Activated CD8-positive, alpha-beta memory T cell treated with anti-CD3 and anti-CD28 coated beads, Interleukin-2, amount 10 ng/mL, durations not matched to agents 7 days and 5 days (primary cell): ENCODE data around the gene RYR3. TPM values are rescaled to one million over a fixed set of nuclear protein-coding genes. Genes with fewer than 3 reads are reported as not detected.

ENCODE experiments used
- ATAC-seq: fragments of 150-1000 bp; cut with Tn5 transposase; one replicate; pipeline ENCODE4 v1.10.0; 2021; ENCODE audit warnings: moderate library complexity
- CTCF ChIA-PET: fragments of 350-600 bp; sonication (Branson Sonifier 250); formaldehyde crosslinking; loops from one replicate; lab custom pipeline; 2021; ENCODE audit warnings: antibody characterized with exemption; lab: Charles Lee
- DNase-seq: peaks from one replicate; pipeline ENCODE4 v3.0.0-alpha.2; 2020
- H3K27ac Mint-ChIP-seq: one replicate; pipeline ENCODE4 v1.8.0; 2021; ENCODE audit warnings: mild to moderate bottlenecking, mixed read lengths
- H3K27me3 Mint-ChIP-seq: one replicate; pipeline ENCODE4 v1.8.0; 2021; ENCODE audit warnings: mixed read lengths
- H3K36me3 Mint-ChIP-seq: one replicate; pipeline ENCODE4 v1.8.0; 2021; ENCODE audit warnings: mild to moderate bottlenecking, mixed read lengths
- H3K4me1 Mint-ChIP-seq: one replicate; pipeline ENCODE4 v1.8.0; 2021; ENCODE audit warnings: mixed read lengths
- H3K4me3 Mint-ChIP-seq: one replicate; pipeline ENCODE4 v1.8.0; 2021; ENCODE audit warnings: mild to moderate bottlenecking, moderate library complexity, mixed read lengths
- H3K9me3 Mint-ChIP-seq: one replicate; pipeline ENCODE4 v1.8.0; 2022; ENCODE audit warnings: low read depth, mixed read lengths
- total RNA-seq, 2 experiments: library from RNA; stranded (reverse); gene quantifications; one replicate each; pipeline ENCODE4 v1.2.3, GENCODE V29; 2021

RYR3 gene
- total RNA-seq, 2 experiments from 2014 or later: not detected

DNA sequence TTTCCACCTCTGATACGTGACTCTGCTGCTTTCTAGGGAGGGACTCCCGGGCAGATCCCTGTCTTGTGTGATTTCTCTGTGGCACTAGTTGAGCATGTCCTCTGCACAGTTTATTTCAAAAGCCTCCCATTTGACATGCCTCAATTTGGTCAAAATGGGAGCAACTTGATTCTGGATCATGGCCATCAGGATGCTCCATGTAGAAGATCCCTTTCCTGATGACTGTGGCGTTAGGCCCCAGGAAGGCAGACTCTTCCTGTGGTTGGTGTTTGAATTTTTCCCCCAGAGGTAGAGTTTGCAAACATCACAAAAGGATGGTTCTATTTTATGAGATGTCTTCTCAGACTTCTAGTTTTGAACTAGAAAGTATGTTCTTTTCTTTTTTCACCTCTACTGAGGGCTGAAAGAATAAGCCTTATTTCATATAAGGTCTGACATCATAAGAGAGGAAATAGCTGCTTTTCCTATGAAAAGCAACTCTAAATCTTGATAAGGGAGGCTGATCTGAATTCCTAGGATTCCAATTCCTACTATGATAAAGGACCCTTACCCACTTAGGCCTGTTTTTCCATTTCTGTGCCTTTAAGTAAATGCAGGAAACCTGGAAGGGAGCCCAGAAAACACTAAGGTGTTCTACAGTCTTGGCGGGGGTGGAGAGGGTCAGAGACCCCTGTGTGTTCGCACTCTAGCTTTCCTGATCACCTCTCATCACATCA lies 413.7 kb downstream of the RYR3 start:
- H3K9me3 Mint-ChIP-seq: no peaks in the 10 kb centered on the region
- no peak overlapping the region for H3K4me3 Mint-ChIP-seq
- ATAC-seq (no peak), DNase-seq (no peak)
- CTCF ChIA-PET: interaction anchor here (1.5 kb wide), 1 partner anchor 24 kb away, joined by 4 read pairs; no protein-coding TSS in a partner anchor
- H3K27me3 Mint-ChIP-seq: peaks cover 3% of the 10 kb centered on the region
- no peaks in the 10 kb centered on the region for H3K4me1 Mint-ChIP-seq
- H3K36me3 Mint-ChIP-seq: no peaks in the 10 kb centered on the region
- H3K27ac Mint-ChIP-seq: no peak overlapping the region

DNA sequence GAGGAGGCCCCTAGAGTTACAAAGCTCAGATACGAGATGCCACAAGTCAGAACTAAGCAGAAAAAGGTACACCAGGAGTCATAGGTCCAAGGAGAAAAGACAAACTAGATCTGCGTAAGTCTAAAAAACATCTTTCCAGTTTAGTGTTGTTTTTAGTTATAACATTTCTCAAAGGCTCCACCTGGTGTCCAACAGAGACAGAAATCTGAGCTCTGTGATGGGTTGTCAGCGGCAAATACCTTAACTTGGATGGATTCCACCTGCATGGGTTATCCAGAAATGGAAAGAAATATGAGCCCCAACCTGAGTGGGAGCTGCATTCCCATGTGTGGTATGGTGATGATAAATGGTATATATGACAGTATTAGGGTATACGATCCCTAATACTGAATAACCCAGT lies 418.9 kb downstream of the RYR3 start:
- Mint-ChIP-seq H3K27me3 (peaks cover 3% of the 10 kb centered on the region), H3K9me3 (no peaks in the 10 kb centered on the region), H3K4me3 (no peak overlapping the region), H3K27ac (no peak overlapping the region), H3K4me1 (peaks cover 3% of the 10 kb centered on the region), H3K36me3 (no peaks in the 10 kb centered on the region)
- DNase-seq: no peak
- ATAC-seq: no peak
- CTCF ChIA-PET: interaction anchor here (1.2 to 1.6 kb wide), 3 partner anchors 9 to 29 kb away, joined by 3 to 6 read pairs (median 3); no protein-coding TSS in a partner anchor

DNA sequence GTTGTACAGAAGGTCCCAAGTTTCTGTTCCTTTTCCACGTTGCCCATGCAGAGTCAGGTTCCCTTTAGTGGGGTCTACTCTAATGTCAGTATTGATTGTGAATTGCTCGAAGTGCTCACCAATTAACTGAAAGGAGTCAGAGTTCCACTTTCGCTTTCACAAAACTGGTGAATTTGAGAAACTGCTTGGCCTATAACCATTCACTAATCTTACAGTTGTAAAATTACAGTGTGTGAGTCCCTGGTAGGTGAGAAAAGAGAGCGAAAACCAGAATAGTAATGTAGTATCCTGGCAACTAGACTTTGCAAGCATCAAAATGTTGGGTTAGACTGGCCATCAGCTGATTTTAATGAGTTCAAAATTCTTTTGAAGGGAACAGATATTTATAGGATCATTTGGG lies 420.0 kb downstream of the RYR3 start:
- ATAC-seq (no peak), DNase-seq (no peak)
- H3K27me3 Mint-ChIP-seq: peaks cover 3% of the 10 kb centered on the region
- CTCF ChIA-PET: interaction anchor here (1.6 kb wide), 1 partner anchor 14 kb away, joined by 3 read pairs; no protein-coding TSS in a partner anchor
- no peaks in the 10 kb centered on the region for H3K9me3 Mint-ChIP-seq
- no peak overlapping the region for H3K27ac Mint-ChIP-seq
- peaks cover 3% of the 10 kb centered on the region for H3K4me1 Mint-ChIP-seq
- H3K36me3 Mint-ChIP-seq: no peaks in the 10 kb centered on the region
- no peak overlapping the region for H3K4me3 Mint-ChIP-seq

DNA sequence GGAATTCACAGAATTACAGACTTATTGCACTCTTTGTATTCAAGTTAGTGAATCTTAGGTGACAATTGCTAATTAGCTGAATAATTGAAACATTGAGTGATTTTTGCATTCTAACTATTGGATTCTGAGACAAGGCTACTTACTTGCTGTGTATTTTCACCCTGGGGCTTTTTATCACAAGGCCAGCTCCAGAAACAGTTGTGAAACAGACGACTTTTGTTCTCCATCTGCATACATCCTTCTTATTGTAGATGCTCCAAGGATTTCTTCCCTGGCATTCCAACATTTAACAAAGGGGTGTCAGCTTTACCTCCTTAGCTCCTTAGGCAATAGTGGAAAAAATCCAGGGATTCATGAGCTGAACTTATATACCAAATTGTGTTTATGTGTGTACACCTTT lies 424.4 kb downstream of the RYR3 start:
- Mint-ChIP-seq H3K36me3 (no peaks in the 10 kb centered on the region), H3K27me3 (no peaks in the 10 kb centered on the region), H3K4me3 (no peak overlapping the region), H3K9me3 (no peaks in the 10 kb centered on the region), H3K4me1 (peaks cover 3% of the 10 kb centered on the region), H3K27ac (no peak overlapping the region)
- no peak for DNase-seq
- no peak for ATAC-seq
- CTCF ChIA-PET: interaction anchor here (0.7 to 1.8 kb wide), 3 partner anchors 14 to 443 kb away, joined by 3 to 6 read pairs (median 5); no protein-coding TSS in a partner anchor

DNA sequence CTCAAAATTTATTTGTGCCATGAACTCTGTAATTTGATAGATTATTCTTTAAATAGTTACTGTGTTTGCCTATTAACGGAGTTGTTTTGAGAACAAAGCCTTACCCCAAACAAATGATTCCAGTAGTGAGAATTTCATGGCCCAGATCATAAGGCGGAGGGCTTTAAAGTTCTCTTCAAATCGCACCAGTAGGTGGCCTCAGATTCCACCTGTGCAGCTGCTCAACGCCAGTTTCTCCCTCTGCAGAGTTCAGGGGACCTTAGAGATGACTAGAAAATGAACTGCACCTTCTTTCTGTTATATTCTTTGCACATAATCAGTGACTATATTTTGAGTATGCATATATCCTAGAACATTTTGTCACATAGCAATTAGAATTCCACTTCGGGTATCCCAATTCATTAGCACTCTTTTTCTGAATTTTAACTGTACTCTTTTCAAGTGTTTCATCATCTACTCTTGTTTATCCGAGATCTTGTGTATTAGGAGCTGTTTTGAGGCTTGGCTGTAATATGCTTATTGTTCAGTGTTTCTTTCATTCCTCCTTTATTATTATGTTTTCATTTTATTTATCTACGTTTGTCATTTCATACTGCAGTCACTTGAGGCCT lies 425.0 kb downstream of the RYR3 start:
- H3K27ac Mint-ChIP-seq: no peak overlapping the region
- H3K4me1 Mint-ChIP-seq: peaks cover 2% of the 10 kb centered on the region
- no peaks in the 10 kb centered on the region for H3K36me3 Mint-ChIP-seq
- DNase-seq: no peak
- CTCF ChIA-PET: interaction anchor here (0.7 to 1.8 kb wide), 4 partner anchors 11 to 444 kb away, joined by 3 to 6 read pairs (median 4); no protein-coding TSS in a partner anchor
- no peak for ATAC-seq
- no peaks in the 10 kb centered on the region for H3K27me3 Mint-ChIP-seq
- no peak overlapping the region for H3K4me3 Mint-ChIP-seq
- no peaks in the 10 kb centered on the region for H3K9me3 Mint-ChIP-seq

DNA sequence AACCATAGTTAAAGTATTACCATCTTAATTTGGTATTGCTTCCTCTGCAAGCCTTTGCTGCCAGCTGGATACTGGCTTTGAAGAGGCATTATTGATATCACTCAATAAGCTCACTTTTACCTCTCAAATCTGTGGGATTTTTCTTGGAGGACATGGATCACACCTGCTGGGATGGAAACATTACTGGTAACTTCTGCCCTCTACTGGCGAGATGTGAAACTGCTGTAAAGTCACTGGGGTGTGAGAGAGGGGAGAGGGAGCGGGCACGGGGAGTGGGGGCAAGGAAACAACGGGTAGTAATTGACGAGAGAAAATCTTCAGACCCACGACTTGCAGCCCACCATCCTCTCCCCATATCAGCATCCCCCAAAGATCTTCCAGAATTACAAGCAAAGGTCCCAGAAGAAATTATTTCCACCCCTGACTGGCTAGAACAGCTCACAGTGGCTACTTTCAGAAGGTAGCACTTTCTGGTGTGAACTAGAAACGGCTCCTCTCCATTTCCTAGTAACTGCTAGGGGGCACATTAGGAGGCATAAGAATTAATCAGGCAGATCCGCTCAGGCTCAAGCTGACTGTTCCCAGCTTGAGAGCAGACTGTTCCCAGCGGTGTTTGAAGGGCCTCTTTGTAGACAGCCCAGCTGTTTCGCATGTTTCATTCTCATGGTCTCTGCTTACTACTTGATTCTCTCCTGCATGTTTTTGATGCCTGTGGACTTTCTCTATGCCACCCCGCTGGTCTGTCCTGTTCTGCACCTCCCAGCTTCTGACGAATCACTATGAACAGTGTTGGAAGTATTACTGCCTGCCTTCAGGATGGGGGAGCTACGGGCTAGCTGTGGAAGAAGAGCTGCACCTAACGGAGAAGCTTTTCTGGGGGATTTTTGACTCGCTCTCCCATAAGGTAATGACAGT lies 427.2 kb downstream of the RYR3 start:
- no peak overlapping the region for H3K4me3 Mint-ChIP-seq
- no peak overlapping the region for H3K27ac Mint-ChIP-seq
- DNase-seq (peak; percentile 43), ATAC-seq (no peak)
- no peaks in the 10 kb centered on the region for H3K4me1 Mint-ChIP-seq
- no peaks in the 10 kb centered on the region for H3K9me3 Mint-ChIP-seq
- CTCF ChIA-PET: interaction anchor here (1.1 to 1.7 kb wide), 7 partner anchors 8 to 445 kb away, joined by 3 to 8 read pairs (median 3); no protein-coding TSS in a partner anchor
- no peaks in the 10 kb centered on the region for H3K27me3 Mint-ChIP-seq
- H3K36me3 Mint-ChIP-seq: no peaks in the 10 kb centered on the region

DNA sequence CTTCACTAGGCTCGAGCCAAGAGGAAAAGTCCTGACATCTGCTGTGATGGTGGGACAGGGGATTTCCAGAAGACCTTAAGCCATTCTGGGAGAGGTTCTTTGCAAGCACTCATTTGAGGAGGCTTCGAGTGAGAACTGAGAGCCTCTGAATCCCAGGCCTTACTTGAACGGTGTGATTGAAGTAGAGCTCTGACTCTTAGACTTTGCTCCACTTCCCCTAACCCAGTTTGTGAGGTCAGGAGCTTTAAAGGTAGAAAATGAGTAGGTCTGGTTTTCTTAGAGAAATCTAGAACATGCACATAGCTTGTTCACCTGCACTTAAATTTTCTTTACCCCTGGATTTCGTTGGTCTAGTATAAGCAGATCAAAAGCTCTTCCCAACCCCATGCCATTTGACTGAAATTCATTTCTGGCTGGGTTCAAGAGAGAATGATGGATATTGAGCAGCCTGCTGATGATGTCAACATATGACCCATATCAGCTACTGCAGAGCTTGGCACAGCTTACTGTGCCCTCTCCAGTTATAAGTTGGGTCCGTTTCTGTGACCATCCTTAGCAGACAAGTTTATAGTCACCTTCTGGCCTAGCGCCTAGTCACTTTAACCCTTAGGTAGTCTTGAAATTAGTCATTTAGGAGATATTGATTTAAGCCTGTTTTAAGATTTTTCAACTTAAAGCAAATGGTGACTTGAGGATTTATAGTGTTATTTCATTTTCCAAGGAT lies 428.3 kb downstream of the RYR3 start:
- Mint-ChIP-seq H3K4me3 (no peak overlapping the region), H3K27me3 (no peaks in the 10 kb centered on the region), H3K4me1 (no peaks in the 10 kb centered on the region), H3K9me3 (no peaks in the 10 kb centered on the region), H3K36me3 (no peaks in the 10 kb centered on the region), H3K27ac (no peak overlapping the region)
- CTCF ChIA-PET: interaction anchor here (1.3 to 1.7 kb wide), 3 partner anchors 9 to 21 kb away, joined by 3 to 8 read pairs (median 6); no protein-coding TSS in a partner anchor
- ATAC-seq (no peak), DNase-seq (no peak)

DNA sequence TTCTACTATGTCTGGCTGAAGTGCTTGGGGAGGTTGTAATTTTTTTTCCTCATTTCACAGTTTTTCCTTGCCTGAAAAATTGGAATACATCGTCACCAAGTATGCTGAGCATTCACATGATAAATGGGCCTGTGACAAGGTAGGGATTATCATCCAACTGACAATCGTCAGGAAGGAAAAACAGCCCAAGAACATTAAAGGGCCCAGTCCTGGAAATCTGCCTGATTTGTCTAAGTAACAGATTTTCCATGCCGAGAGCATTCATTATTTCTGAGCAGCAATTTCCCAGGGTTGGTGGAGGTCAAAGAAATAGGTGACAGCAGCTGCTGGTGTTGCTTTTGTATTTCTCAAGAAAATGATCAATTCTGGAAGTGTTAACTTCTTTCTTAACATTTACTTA lies 431.5 kb downstream of the RYR3 start:
- H3K27ac Mint-ChIP-seq: no peak overlapping the region
- no peaks in the 10 kb centered on the region for H3K4me1 Mint-ChIP-seq
- H3K36me3 Mint-ChIP-seq: no peaks in the 10 kb centered on the region
- DNase-seq: no peak
- ATAC-seq: no peak
- no peaks in the 10 kb centered on the region for H3K9me3 Mint-ChIP-seq
- no peaks in the 10 kb centered on the region for H3K27me3 Mint-ChIP-seq
- no peak overlapping the region for H3K4me3 Mint-ChIP-seq
- CTCF ChIA-PET: no interaction called here

DNA sequence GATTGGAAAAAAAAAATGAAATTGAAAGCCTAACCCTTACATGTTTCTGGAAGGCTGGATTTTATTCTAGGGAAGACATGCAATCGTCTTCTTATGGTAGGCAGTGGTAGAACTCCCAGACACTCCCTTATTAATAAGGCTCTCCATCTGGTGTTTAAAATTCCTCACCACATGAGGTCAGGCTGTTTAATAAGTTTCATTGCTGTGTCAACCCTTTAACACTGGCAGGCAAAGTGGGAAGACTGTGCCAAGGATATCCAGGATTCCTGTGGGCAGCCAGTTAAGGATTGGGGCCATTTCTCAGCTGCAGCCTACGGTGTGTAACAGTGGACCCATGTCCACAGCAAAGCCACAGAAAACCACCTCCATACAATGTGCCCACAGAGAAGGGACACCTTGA lies 432.0 kb downstream of the RYR3 start:
- Mint-ChIP-seq H3K27me3 (no peaks in the 10 kb centered on the region), H3K36me3 (no peaks in the 10 kb centered on the region), H3K9me3 (no peaks in the 10 kb centered on the region), H3K4me1 (no peaks in the 10 kb centered on the region), H3K27ac (no peak overlapping the region), H3K4me3 (no peak overlapping the region)
- CTCF ChIA-PET: no interaction called here
- no peak for ATAC-seq
- no peak for DNase-seq

DNA sequence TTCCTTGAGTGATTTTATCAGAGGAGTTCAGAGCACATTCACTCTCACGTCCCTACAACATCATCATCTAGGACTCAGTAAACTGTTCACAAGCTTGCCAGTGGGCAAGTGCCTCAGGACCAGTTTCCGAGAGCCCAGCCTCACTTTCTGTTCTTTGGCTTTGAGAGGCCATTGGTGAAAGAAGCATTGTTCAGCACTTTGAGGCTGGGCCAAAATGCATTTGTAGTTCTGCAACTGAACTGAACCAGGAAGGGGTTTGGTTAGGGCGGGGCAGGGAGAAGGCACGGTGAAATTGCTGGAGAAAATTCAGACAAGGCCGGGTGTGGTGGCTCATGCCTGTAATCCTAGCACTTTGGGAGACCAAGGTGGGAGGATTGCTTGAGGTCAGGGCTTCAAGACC lies 435.4 kb downstream of the RYR3 start:
- CTCF ChIA-PET: no interaction called here
- Mint-ChIP-seq H3K9me3 (no peaks in the 10 kb centered on the region), H3K27me3 (no peaks in the 10 kb centered on the region), H3K36me3 (no peaks in the 10 kb centered on the region), H3K4me3 (no peak overlapping the region), H3K4me1 (no peaks in the 10 kb centered on the region), H3K27ac (no peak overlapping the region)
- ATAC-seq (no peak), DNase-seq (no peak)

DNA sequence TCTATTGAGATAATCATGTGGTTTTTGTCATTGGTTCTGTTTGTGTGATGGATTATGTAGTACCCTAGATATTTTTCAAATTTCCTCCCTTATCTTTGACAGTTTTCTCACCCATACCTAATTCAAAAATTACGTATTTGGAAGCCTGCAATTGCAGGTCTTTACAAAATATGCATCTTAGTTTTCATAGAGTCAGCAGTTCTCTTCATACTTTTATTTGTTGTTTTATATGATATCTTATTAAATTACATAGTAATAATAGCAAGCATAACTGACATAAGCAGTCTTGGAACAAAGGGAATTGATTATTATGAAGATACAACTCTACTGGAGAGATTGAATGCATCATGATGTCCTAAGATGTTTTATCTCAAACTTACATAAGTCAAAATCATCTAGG lies 442.2 kb downstream of the RYR3 start:
- H3K27ac Mint-ChIP-seq: no peak overlapping the region
- H3K4me1 Mint-ChIP-seq: no peaks in the 10 kb centered on the region
- H3K27me3 Mint-ChIP-seq: peaks cover 4% of the 10 kb centered on the region
- no peaks in the 10 kb centered on the region for H3K9me3 Mint-ChIP-seq
- H3K36me3 Mint-ChIP-seq: no peaks in the 10 kb centered on the region
- no peak overlapping the region for H3K4me3 Mint-ChIP-seq
- CTCF ChIA-PET: no interaction called here
- ATAC-seq (no peak), DNase-seq (no peak)

DNA sequence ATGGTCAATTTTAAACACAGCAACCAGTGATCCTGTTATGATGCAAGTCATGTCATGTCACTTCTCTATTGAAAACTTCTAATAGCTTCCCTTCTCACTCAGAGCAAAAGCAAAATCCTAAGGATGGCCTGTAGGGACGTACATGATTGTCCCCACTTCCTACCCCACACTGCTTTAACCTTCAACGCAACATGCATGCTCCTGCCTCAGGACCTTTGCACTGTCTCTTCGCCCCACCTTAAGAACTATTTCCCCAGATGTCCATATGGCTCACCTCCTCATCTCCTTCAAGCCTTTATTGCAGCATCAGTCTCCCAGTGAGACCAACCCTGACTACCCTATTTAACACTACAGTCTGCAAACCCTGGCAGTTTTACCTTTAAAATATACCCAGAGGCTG lies 443.5 kb downstream of the RYR3 start:
- Mint-ChIP-seq H3K4me1 (no peaks in the 10 kb centered on the region), H3K9me3 (no peaks in the 10 kb centered on the region), H3K4me3 (no peak overlapping the region), H3K27ac (no peak overlapping the region), H3K27me3 (peaks cover 9% of the 10 kb centered on the region), H3K36me3 (no peaks in the 10 kb centered on the region)
- ATAC-seq (no peak), DNase-seq (no peak)
- CTCF ChIA-PET: no interaction called here

DNA sequence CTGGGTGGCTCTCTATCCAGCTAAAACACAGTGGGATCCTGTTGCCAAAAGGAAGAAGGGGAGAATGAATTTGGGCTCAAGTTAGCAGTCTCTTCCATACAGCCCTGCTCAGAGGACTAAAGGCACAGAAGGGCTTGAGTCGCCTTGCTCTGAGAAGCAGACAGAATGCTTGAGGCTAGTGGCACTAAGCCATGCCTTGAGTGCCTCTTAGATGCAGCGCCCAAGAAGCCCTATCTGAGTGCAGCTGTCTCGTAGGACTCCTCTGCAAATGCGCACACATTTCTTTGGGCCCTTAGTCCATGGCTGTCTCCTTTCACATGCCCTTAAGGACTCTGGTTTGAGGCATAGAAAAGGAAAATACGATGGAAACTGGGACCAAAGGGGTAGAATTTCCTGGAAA lies 446.2 kb downstream of the RYR3 start:
- H3K4me1 Mint-ChIP-seq: no peaks in the 10 kb centered on the region
- DNase-seq (no peak), ATAC-seq (no peak)
- H3K27ac Mint-ChIP-seq: no peak overlapping the region
- CTCF ChIA-PET: no interaction called here
- no peaks in the 10 kb centered on the region for H3K36me3 Mint-ChIP-seq
- no peaks in the 10 kb centered on the region for H3K9me3 Mint-ChIP-seq
- H3K4me3 Mint-ChIP-seq: no peak overlapping the region
- peaks cover 25% of the 10 kb centered on the region for H3K27me3 Mint-ChIP-seq
